B cell (primary cell): ENCODE measurements around the gene MAZ.

Experiments used
- EZH2 ChIP-seq: IDR thresholded peaks from 2 replicates; pipeline ENCODE4 v1.6.1; 2012; ENCODE audit warnings: borderline replicate concordance, low read depth, mild to moderate bottlenecking, moderate library complexity, low read length; ENCODE audit not compliant: insufficient read depth, poor library complexity, severe bottlenecking
- TF ChIP-seq, protein P1 (sequence below): fragments of 200-600 bp; IDR thresholded peaks from one replicate; pipeline ENCODE4 v1.8.0; 2022; ENCODE audit warnings: antibody characterized with exemption, mild to moderate bottlenecking

- TF ChIP-seq, protein P1, sequence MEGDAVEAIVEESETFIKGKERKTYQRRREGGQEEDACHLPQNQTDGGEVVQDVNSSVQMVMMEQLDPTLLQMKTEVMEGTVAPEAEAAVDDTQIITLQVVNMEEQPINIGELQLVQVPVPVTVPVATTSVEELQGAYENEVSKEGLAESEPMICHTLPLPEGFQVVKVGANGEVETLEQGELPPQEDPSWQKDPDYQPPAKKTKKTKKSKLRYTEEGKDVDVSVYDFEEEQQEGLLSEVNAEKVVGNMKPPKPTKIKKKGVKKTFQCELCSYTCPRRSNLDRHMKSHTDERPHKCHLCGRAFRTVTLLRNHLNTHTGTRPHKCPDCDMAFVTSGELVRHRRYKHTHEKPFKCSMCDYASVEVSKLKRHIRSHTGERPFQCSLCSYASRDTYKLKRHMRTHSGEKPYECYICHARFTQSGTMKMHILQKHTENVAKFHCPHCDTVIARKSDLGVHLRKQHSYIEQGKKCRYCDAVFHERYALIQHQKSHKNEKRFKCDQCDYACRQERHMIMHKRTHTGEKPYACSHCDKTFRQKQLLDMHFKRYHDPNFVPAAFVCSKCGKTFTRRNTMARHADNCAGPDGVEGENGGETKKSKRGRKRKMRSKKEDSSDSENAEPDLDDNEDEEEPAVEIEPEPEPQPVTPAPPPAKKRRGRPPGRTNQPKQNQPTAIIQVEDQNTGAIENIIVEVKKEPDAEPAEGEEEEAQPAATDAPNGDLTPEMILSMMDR, result no peak
- TF ChIP-seq EZH2, result no peak
Observed at GRCh38 chr16:29815032-29815721, 8.8 kb downstream of the MAZ start.
